ENCODE results near the gene ANKMY1.

The ANKMY1 gene

DNA sequence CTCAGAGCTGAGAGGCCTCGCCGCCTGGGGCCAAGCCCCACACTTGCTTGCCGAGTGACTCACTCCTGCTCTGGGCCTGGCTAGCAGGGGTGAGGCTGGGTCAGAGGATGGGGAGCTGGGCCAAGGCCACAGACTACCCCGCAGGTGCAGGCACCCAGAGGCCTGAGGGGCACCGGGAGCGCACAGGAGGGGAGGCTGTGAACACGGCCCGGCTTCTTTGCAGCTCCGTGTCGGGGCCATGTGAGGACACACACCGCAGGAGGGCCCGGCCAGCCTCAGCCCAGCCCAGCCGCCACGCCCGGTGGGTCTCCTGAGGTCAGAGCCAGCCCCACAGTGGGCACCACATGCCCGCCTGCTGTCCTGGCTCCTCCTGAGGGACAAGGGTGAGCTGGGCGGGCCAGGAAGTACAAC lies 113.9 kb downstream of the ANKMY1 start:
- no peak for DNase-seq

- no peak for DNase-seq
Observed at GRCh38 chr2:240442891-240443715, 114.7 kb downstream of the ANKMY1 start.

DNA sequence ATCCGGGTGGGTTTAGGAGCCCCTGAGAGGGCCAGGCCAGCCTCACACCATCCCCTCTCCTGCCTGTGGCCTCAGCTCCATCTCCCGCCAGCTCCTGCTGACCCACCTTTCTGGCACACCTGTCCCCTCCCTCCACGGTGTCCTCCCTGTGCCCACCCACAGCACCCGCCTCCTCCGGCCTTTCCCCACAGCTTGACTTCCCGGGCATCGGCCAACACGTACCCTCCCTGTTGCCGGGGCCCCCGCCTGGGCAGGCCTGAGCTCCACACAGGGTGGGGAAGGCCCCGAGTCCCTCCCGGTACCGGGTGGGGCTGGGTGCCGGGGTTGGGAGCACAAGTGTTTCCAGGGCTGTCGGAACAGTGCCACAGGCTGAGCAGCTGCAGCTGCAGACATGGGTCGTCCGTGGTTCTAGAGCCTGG lies 115.8 kb downstream of the ANKMY1 start:
- no peak for DNase-seq

DNA sequence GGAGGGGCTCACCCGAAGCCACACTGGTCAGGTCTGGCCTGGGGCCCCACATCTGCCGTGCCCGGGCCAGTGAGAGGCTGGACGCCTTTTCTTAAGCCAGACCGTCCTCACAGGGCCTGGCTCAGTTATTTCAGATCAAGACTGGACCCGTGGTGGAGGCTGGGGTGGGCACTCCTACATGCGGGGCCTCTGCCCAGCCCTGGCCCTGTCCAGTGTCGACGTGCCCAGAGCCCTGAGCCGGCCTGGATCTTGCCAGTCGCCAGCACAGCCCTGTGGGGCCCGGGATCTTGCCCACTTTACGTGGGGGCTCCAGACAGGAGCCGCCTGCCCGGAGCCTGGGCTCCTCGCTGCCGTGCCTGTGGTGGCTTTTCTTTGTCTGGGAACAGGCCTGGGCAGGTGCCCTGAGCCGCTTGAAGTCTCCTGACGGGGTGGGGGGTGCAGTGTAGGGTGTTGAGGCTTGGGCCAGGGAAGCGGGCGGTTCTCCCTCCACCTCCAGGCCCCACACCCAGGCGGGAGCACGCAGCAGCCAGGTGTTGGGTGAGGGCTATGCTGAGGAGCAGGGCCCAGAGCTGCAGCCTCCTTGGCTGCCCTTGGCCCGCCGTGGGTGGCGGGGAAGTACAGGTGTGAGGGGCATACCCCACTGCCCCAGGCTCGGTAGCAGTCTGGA lies 116.3 kb downstream of the ANKMY1 start:
- DNase-seq, result no peak

DNA sequence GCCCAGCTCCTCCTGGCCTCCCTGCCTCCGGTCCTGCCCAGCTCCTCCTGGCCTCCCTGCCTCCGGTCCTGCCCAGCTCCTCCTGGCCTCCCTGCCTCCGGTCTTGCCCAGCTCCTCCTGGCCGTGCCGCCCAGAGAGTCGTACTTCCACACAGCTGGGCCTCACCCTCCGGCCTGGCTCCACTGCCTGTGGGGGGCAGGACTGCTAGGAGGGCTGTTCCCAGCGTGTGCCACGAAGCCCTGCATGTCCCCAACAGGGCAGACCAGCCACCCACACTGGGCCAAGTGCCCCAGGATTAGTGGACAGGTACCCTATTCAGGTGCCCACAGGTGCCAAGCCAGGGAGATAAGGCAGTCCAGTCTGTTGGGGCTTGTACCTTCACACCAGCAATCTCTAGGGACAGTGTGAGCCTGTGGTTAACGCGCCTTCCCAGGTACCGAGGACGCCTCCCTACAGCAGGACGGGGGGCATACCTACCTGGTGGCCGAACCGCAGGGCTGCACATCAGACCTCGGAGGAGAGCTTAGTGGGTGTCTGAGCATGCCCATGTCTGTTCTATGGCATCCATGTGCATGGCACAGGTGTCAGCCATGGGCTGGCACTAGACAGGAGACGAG lies 117.0 kb downstream of the ANKMY1 start:
- no peak for DNase-seq

DNA sequence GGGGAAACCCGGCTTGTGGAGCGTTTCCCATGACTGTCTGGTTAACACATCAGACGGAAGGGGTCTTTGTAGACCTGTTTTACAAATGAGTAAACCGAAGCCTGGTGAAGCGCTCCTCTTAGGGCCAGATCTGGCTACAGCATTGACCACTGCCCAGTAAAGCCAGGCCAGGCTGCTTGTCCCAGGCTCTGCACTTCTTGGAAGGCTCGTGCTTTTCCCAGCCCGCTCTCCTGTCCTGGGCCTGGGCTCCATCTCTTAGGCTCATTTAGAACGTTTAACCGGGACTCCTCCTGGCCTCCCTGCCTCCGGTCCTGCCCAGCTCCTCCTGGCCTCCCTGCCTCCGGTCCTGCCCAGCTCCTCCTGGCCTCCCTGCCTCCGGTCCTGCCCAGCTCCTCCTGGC lies 117.5 kb downstream of the ANKMY1 start:
- no peak for DNase-seq

- DNase-seq, result no peak
Observed at GRCh38 chr2:240439698-240440151, 118.1 kb downstream of the ANKMY1 start.

GRCh38 chr2:240438810-240439697 lies 118.7 kb downstream of the ANKMY1 start:
- no peak for DNase-seq

DNA sequence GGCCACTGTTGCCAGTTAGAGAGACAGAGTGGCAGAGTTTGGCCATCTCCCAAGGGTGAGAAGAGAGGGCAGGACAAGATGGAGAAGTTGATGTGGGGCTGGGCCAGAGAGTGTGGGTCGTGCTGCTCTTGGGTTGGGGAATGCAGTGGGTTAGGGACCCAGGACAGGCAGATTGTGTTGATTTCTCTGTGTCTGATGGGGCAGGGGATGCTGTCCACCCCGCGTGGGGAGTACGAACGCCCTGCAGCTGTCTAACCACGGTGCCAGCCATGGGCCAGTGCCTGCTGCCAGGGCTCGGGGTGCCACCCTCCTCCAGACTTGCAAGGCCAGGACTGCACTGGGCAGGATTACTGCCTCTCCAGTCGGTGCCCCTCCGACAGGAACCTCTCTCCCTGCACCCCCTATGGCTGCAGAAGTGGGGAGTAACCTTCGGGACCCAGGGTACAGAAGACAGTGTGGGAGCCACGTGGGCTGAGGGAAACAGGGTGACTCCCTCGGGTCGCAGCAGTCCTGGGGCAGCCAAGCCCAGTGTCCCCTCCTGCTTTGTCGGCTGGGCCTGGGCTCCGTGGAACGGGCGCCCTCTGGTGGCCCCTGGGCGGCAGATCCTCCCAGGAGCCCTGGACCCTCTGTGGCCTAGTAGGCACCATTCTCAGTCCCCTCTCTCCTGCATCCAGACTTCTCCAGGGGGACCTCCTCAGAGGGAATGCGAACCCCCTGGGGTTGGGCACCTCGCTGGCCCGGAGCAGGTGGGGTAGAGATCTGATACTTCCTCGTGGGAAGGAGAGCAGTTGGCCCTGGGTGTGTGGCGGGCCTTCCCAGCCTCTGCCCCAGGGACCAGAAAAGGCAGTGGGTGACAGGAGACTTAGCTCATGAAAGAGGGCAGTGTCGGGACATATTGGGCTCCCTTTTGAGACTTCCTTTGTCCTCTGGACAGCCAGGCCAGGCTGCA lies 119.7 kb downstream of the ANKMY1 start:
- DNase-seq, result peak; percentile 34

DNA sequence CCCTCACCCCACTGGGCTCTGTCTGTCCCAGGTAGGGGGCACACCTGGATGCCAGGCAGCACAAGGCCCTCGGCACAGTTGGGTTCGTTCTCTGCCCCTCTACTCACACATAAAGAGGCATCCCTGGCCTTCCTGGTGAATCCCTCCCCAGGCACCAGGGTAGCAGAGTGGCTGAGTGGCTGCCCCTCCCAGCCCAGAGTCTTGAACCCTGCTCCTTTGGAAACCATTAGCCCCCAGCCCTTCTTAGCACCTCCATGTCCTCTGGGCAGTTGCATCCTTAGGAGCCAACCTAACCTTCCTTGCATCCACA lies 120.3 kb downstream of the ANKMY1 start:
- DNase-seq, result no peak

GRCh38 chr2:240436683-240437550 lies 120.9 kb downstream of the ANKMY1 start:
- DNase-seq, result no peak

GRCh38 chr2:240435948-240436682 lies 121.7 kb downstream of the ANKMY1 start:
- DNase-seq, result no peak

- DNase-seq, result no peak
Observed at GRCh38 chr2:240435457-240435947, 122.3 kb downstream of the ANKMY1 start, which contains the start of gene GPC1. Gene GPC1, plus strand, starts transcription at chr2:240435663. Its CDS starts 256 bp downstream, at chr2:240435919.

DNA sequence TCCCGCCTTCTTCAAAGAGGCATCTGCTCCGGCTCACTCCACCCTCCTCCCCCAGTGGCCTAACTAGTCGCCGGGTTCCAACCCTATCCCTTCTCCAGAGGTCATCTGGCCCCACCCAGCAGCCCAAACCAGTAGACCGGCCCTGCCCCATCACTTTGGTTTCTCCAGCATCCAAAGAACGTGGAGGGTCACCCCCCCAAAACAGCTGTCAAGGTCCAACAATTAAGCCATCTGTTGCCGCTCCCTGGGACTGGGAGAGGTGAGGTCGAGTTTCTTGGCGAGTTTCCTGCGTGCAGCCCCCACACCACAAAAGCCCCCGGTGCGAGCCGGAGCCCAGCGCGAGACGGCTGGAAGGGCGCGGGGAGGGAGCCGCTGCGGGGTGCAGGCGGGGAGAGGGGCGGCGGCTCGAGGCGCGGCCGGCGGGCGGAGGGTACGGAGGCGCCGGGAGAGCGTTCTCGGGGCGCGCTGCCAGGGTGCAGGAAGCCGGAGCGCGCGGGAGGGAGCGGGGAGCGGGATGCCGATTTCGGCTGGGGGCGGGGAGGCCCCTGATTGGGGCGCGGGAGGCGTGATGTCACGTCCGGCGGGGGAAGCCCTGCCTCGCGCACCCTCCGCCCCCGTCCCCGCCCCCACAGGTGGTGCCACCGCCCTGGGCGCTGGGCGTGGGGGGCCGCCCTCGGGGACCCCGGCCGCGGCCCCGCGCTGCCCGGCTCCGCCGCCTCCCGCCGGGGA lies 122.9 kb downstream of the ANKMY1 start:
- peak; percentile 74 for DNase-seq

GRCh38 chr2:240433973-240434727 lies 123.6 kb downstream of the ANKMY1 start:
- peak; percentile 23 for DNase-seq

DNA sequence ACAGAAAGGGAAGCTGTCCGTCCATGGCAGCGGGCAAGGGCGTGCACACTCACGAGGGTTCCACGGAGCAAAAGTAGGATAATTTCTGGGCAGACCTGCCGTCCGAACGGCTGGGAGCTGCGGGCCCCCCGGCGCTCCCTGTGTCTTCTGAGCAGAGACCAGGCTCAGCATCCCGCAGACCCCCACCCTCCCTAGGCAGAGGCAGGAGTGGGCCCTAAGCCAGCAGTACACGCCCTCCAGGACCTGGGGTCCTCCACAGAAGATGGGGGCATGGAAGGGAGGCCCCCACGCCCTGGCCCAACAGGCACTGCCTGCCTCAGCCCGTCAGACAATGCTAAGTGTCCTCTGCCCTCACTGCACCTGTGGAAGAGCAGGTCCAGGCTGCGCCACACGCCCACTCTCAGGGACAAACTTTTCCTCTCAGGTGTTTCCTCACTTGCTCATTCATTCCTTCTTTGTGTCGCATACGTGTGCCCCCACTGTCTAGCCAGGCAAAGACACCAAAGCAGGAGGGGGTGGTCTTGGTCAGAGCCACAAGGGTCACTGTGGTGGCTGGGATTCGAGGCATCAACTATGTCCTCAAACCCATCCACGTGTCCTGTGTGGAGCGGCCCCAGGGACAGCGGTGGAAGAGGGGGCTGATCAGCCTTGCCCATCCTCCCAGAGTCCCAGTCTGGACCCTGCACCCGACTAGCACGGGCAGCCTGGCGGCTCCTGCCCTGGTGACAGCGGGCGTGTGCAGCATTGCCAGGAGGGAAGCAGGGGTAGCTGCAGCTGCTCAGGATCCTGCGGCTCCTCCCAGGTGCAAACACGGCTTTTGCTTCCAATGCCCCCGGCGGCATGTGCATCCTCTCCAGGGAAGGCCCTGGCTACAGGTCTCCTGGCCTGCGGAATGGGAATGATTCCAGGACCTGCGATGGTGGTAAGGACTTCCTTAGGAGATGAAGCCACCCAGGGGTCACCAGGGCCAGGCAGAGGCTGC lies 124.7 kb downstream of the ANKMY1 start:
- no peak for DNase-seq

GRCh38 chr2:240432430-240432819 lies 125.4 kb downstream of the ANKMY1 start:
- no peak for DNase-seq
